GM12878 (cell line): ENCODE measurements around the gene NKX6-1. TPM values are rescaled to one million over a fixed set of nuclear protein-coding genes. Genes with fewer than 3 reads are reported as not detected.

Source experiments
- ATAC-seq: fragments of 200-7000 bp; cut with Tn5 transposase; 3 replicates; pipeline ENCODE4 v1.9.1; 2020; ENCODE audit warnings: mild to moderate bottlenecking, moderate library complexity
- BruUV-seq: library from RNA; stranded (reverse); fragments of 400-500 nt; replicated peaks from 2 replicates; lab custom pipeline; 2021; lab: Mats Ljungman, UMichigan
- CTCF ChIA-PET: fragments of 300-600 bp; sonication (Branson Sonifier 250); formaldehyde crosslinking; extraction: SDS; loops from one replicate; lab custom pipeline; 2021; ENCODE audit warnings: inconsistent platforms; lab: Yijun Ruan, JAX
- POLR2A ChIA-PET: fragments of 350-600 bp; formaldehyde crosslinking; extraction: SDS; loops from one replicate; lab custom pipeline; 2021; ENCODE audit warnings: inconsistent platforms; lab: Charles Lee
- RAD21 ChIA-PET: fragments of 300-600 bp; sonication (Branson Sonifier 250); formaldehyde crosslinking; loops from one replicate; lab custom pipeline; 2023; ENCODE audit warnings: antibody characterized with exemption; ENCODE audit not compliant: unreplicated experiment; lab: Charles Lee
- SMC1A ChIA-PET: fragments of 300-600 bp; sonication (Branson Sonifier 250); formaldehyde crosslinking; loops from one replicate; lab custom pipeline; 2023; ENCODE audit not compliant: unreplicated experiment, uncharacterized antibody; lab: Charles Lee
- DNase-seq: peaks from one replicate; pipeline ENCODE4 v3.0.0-alpha.2; 2011; ENCODE audit warnings: low read depth, low spot score
- FAIRE-seq: peaks from 3 replicates; lab custom pipeline; 2011; peaks lifted over from hg19 to GRCh38; lab: Jason Lieb, UNC
- H2AFZ ChIP-seq: 2 replicates; pipeline ENCODE4 v1.6.0; 2011; ENCODE audit warnings: low read depth, low read length, control low read depth; ENCODE audit not compliant: control insufficient read depth
- H3K27ac ChIP-seq: 2 replicates; pipeline ENCODE4 v1.5.1; 2011; ENCODE audit warnings: control low read depth; ENCODE audit not compliant: control insufficient read depth, insufficient read depth
- H3K27me3 ChIP-seq, 2 experiments: replicated peaks in 1 of 2; 2 replicates each; pipeline versions ENCODE4 v1.6.0 to v1.6.1; 2011; ENCODE audit warnings: low read length in 1 of 2; ENCODE audit not compliant: control insufficient read depth in 2 of 2, insufficient read depth in 2 of 2
- H3K36me3 ChIP-seq, 2 experiments: 2 replicates each; pipeline ENCODE4 v1.5.1; 2011; ENCODE audit warnings: low read length in 1 of 2; ENCODE audit not compliant: control insufficient read depth in 2 of 2, insufficient read depth in 2 of 2
- H3K4me1 ChIP-seq: 2 replicates; pipeline ENCODE4 v1.6.1; 2011; ENCODE audit warnings: mild to moderate bottlenecking, low read length, moderate library complexity, mixed read lengths; ENCODE audit not compliant: control insufficient read depth, insufficient read depth
- H3K4me2 ChIP-seq: 2 replicates; pipeline ENCODE4 v1.6.0; 2011; ENCODE audit warnings: control low read depth; ENCODE audit not compliant: control insufficient read depth, insufficient read depth
- H3K4me3 ChIP-seq: fragments of 200-600 bp; sonication (generic); 2 replicates; pipeline ENCODE4 v1.5.1; 2016
- H3K79me2 ChIP-seq: 2 replicates; pipeline ENCODE4 v1.6.0; 2011; ENCODE audit warnings: low read length; ENCODE audit not compliant: control insufficient read depth, insufficient read depth
- H3K9ac ChIP-seq: 2 replicates; pipeline ENCODE4 v1.8.0; 2011; ENCODE audit warnings: low read length, control low read depth, mixed read lengths; ENCODE audit not compliant: control insufficient read depth, insufficient read depth
- H3K9me3 ChIP-seq: replicated peaks from 3 replicates; pipeline ENCODE4 v1.5.1; 2011; ENCODE audit warnings: mild to moderate bottlenecking, low read length; ENCODE audit not compliant: control insufficient read depth, insufficient read depth
- H4K20me1 ChIP-seq: 2 replicates; pipeline ENCODE4 v1.6.0; 2011; ENCODE audit not compliant: control insufficient read depth, insufficient read depth
- BHLHE40 ChIP-seq, 2 experiments: fragments of 450-650 bp in 1 of 2; IDR thresholded peaks; 2 replicates each; pipeline ENCODE4 v1.6.1; 2011 to 2017; ENCODE audit warnings: low read depth in 2 of 2, borderline replicate concordance in 1 of 2, improper control_type of control experiment in 1 of 2, low read length in 1 of 2, mild to moderate bottlenecking in 1 of 2
- CHD1 ChIP-seq: IDR thresholded peaks from 2 replicates; pipeline ENCODE4 v1.6.1; 2012; ENCODE audit warnings: low read depth, low read length, improper control_type of control experiment
- FOXK2 ChIP-seq: fragments of 450-650 bp; IDR thresholded peaks from 2 replicates; pipeline ENCODE4 v1.6.1; 2017; ENCODE audit warnings: mild to moderate bottlenecking, moderate library complexity
- MYC ChIP-seq: IDR thresholded peaks from 2 replicates; pipeline ENCODE4 v1.6.1; 2011; ENCODE audit warnings: mild to moderate bottlenecking, low read length, moderate library complexity, inconsistent platforms; ENCODE audit not compliant: insufficient read depth, insufficient replicate concordance, insufficient read length, severe bottlenecking
- NFYA ChIP-seq: IDR thresholded peaks from 2 replicates; pipeline ENCODE4 v1.6.1; 2011; ENCODE audit warnings: low read depth, mild to moderate bottlenecking, low read length, improper control_type of control experiment, borderline replicate concordance
- NFYB ChIP-seq: IDR thresholded peaks from 2 replicates; pipeline ENCODE4 v1.6.1; 2011; ENCODE audit warnings: low read depth, mild to moderate bottlenecking, low read length, improper control_type of control experiment, moderate library complexity; ENCODE audit not compliant: insufficient read depth
- REST ChIP-seq: IDR thresholded peaks from 2 replicates; pipeline ENCODE4 v1.6.1; 2012; ENCODE audit warnings: mild to moderate bottlenecking, low read depth, low read length
- STAT1 ChIP-seq: fragments of 450-650 bp; conservative IDR thresholded peaks from 2 replicates; pipeline ENCODE4 v1.6.1; 2014; ENCODE audit warnings: antibody characterized with exemption, mild to moderate bottlenecking
- YY1 ChIP-seq: IDR thresholded peaks from 2 replicates; pipeline ENCODE4 v1.6.1; 2011; ENCODE audit warnings: low read depth, mild to moderate bottlenecking, low read length
- ZBED1 ChIP-seq: IDR thresholded peaks from 2 replicates; pipeline ENCODE4 v1.6.1; 2016; ENCODE audit warnings: borderline replicate concordance
- ZZZ3 ChIP-seq: IDR thresholded peaks from 2 replicates; pipeline ENCODE4 v1.6.1; 2011; ENCODE audit warnings: low read depth; ENCODE audit not compliant: control insufficient read depth, insufficient read length
- WGBS: methylation state at CpG from one replicate; pipeline ENCODE4 v1.1.6; 2016; ENCODE audit warnings: low lambda C conversion rate; ENCODE audit not compliant: insufficient replicate concordance, insufficient coverage; ENCODE audit errors: missing lambda C conversion rate; 5-methylcytosine and 5-hydroxymethylcytosine counted together
- in situ Hi-C: fragments of 300-500 bp; cut with MboI; formaldehyde crosslinking; loops from 9 replicates; pipeline ENCODE4 v1.14.3; 2018; ENCODE audit warnings: mixed read lengths
- intact Hi-C: fragments of 100-400 bp; cut with micrococcal nuclease; formaldehyde crosslinking; loops from one replicate; pipeline ENCODE4 v1.14.2; 2022; ENCODE audit not compliant: unreplicated experiment
- polyA plus RNA-seq, 11 experiments: library from polyadenylated mRNA; depleted of rRNA in 4 of 11; unstranded in 6 of 11; stranded (reverse) in 5 of 11; fragments of >200 nt; fragmentation: Nextera tagmentation in 4 of 11; fragmentation: Illumina TruSeq in 1 of 11; extraction: Ambion mirVana in 4 of 11; extraction: Trizol in 1 of 11; gene quantifications; 1 replicate in 1 of 11; 2 replicates in 10 of 11; pipeline versions ENCODE4 v1.2.1 to v1.2.3, GENCODE V29; 2011 to 2016; ENCODE audit warnings: inconsistent platforms in 2 of 11, missing spikeins in 2 of 11, low read depth in 1 of 11
- total RNA-seq, 4 experiments: library from RNA; depleted of rRNA in 3 of 4; stranded (reverse); fragments of >200 nt in 3 of 4; fragmentation: Illumina TruSeq in 1 of 4; extraction: Trizol in 1 of 4; gene quantifications; 2 replicates each; pipeline versions ENCODE4 v1.2.1 to v1.2.3, GENCODE V29; 2013 to 2021
- TF ChIP-seq, protein P1 (sequence below): IDR thresholded peaks from 2 replicates; pipeline ENCODE4 v1.6.1; 2012; ENCODE audit warnings: low read depth, low read length, improper control_type of control experiment
- TF ChIP-seq, protein P2 (sequence below): fragments of 450-650 bp; formaldehyde crosslinking; IDR thresholded peaks from 2 replicates; pipeline ENCODE4 v1.4.0; 2022; ENCODE audit warnings: mild to moderate bottlenecking, moderate library complexity
- TF ChIP-seq, protein P3 (sequence below): fragments of 450-650 bp; IDR thresholded peaks from 2 replicates; pipeline ENCODE4 v1.6.1; 2018; ENCODE audit warnings: borderline replicate concordance, mild to moderate bottlenecking; ENCODE audit not compliant: partially characterized antibody

The NKX6-1 gene
- total and polyA plus RNA-seq, 10 of the 15 experiments (the other 5 are each of a cell fraction or from before 2014, with no cell fraction given), result not detected

- intact Hi-C loops (no loop called here), in situ Hi-C loops (no loop called here)
- Histone ChIP-seq H3K4me2 (no peak overlapping the region), H3K4me3 (no peak overlapping the region), H3K27me3 (peaks cover 6 to 9% of the 10 kb centered on the region in 2 experiments; a peak in 3 of 4 replicates), H3K9me3 (no peaks in the 10 kb centered on the region), H2AFZ (no peak overlapping the region), H3K27ac (no peak overlapping the region), H3K79me2 (no peaks in the 10 kb centered on the region), H3K36me3 (no peaks in the 10 kb centered on the region), H3K4me1 (no peaks in the 10 kb centered on the region), H3K9ac (no peak overlapping the region), H4K20me1 (no peaks in the 10 kb centered on the region)
- no peak for ATAC-seq
- BruUV-seq, result no TSS peak
- no peak for DNase-seq
- POLR2A ChIA-PET, result no interaction called here
- CTCF ChIA-PET, result interaction anchor here (0.7 kb wide), 1 partner anchor 51 kb away, joined by 6 read pairs; no protein-coding TSS in a partner anchor
- RAD21 ChIA-PET, result no interaction called here
- SMC1A ChIA-PET, result no interaction called here
- FAIRE-seq, result no peak
- WGBS, result 0% methylated on average over 1 of the region's 1 CpG
- TF ChIP-seq, protein P1, sequence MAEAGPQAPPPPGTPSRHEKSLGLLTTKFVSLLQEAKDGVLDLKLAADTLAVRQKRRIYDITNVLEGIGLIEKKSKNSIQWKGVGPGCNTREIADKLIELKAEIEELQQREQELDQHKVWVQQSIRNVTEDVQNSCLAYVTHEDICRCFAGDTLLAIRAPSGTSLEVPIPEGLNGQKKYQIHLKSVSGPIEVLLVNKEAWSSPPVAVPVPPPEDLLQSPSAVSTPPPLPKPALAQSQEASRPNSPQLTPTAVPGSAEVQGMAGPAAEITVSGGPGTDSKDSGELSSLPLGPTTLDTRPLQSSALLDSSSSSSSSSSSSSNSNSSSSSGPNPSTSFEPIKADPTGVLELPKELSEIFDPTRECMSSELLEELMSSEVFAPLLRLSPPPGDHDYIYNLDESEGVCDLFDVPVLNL, result no peak
- TF ChIP-seq NFYA (no peak), STAT1 (no peak), MYC (no peak), ZBED1 (no peak), NFYB (no peak), REST (no peak), ZZZ3 (no peak), FOXK2 (no peak), BHLHE40 (IDR thresholded peaks at IDR 0.05; ENCODE audit: borderline replicate concordance in 1 of 2, low read depth in 2 of 2, low read length in 1 of 2) (no peak), YY1 (no peak), CHD1 (no peak)
- TF ChIP-seq, protein P2, sequence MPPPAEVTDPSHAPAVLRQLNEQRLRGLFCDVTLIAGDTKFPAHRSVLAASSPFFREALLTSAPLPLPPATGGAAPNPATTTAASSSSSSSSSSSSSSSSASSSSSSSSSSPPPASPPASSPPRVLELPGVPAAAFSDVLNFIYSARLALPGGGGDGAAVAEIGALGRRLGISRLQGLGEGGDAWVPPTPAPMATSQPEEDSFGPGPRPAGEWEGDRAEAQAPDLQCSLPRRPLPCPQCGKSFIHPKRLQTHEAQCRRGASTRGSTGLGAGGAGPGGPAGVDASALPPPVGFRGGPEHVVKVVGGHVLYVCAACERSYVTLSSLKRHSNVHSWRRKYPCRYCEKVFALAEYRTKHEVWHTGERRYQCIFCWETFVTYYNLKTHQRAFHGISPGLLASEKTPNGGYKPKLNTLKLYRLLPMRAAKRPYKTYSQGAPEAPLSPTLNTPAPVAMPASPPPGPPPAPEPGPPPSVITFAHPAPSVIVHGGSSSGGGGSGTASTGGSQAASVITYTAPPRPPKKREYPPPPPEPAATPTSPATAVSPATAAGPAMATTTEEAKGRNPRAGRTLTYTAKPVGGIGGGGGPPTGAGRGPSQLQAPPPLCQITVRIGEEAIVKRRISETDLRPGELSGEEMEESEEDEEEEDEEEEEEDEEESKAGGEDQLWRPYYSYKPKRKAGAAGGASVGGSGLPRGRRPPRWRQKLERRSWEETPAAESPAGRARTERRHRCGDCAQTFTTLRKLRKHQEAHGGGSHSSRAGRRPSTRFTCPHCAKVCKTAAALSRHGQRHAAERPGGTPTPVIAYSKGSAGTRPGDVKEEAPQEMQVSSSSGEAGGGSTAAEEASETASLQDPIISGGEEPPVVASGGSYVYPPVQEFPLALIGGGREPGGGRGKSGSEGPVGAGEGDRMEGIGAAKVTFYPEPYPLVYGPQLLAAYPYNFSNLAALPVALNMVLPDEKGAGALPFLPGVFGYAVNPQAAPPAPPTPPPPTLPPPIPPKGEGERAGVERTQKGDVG (CRISPR knock-in tag), result no peak
- TF ChIP-seq, protein P3, sequence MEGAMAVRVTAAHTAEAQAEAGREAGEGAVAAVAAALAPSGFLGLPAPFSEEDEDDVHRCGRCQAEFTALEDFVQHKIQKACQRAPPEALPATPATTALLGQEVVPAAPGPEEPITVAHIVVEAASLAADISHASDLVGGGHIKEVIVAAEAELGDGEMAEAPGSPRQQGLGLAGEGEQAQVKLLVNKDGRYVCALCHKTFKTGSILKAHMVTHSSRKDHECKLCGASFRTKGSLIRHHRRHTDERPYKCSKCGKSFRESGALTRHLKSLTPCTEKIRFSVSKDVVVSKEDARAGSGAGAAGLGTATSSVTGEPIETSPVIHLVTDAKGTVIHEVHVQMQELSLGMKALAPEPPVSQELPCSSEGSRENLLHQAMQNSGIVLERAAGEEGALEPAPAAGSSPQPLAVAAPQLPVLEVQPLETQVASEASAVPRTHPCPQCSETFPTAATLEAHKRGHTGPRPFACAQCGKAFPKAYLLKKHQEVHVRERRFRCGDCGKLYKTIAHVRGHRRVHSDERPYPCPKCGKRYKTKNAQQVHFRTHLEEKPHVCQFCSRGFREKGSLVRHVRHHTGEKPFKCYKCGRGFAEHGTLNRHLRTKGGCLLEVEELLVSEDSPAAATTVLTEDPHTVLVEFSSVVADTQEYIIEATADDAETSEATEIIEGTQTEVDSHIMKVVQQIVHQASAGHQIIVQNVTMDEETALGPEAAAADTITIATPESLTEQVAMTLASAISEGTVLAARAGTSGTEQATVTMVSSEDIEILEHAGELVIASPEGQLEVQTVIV, result no peak
Measured at GRCh38 chr4:84490663-84491062, 8.4 kb downstream of the NKX6-1 start.
